Type B pancreatic cell (in vitro differentiated cells): ENCODE results near the gene HECW1. TPM values are rescaled to one million over a fixed set of nuclear protein-coding genes. Genes with fewer than 3 reads are reported as not detected.

Source experiments
- DNase-seq: peaks from one replicate; pipeline ENCODE4 v3.0.0; 2021; ENCODE audit warnings: mixed read lengths; ENCODE audit not compliant: unreplicated experiment; ENCODE audit errors: extremely low spot score
- H3K27ac Mint-ChIP-seq: 2 replicates; pipeline ENCODE4 v1.8.0; 2021; ENCODE audit warnings: mild to moderate bottlenecking, mixed read lengths
- H3K27me3 Mint-ChIP-seq: 2 replicates; pipeline ENCODE4 v1.8.0; 2021; ENCODE audit warnings: mixed read lengths
- H3K36me3 Mint-ChIP-seq: 2 replicates; pipeline ENCODE4 v1.8.0; 2021; ENCODE audit warnings: mixed read lengths
- H3K4me1 Mint-ChIP-seq: one replicate; pipeline ENCODE4 v1.8.0; 2021; ENCODE audit warnings: mixed read lengths; ENCODE audit not compliant: unreplicated experiment
- H3K4me3 Mint-ChIP-seq: 2 replicates; pipeline ENCODE4 v1.8.0; 2021; ENCODE audit warnings: mild to moderate bottlenecking, mixed read lengths
- H3K9me3 Mint-ChIP-seq: 2 replicates; pipeline ENCODE4 v1.8.0; 2021; ENCODE audit warnings: mixed read lengths
- CTCF ChIP-seq: fragments of 200-600 bp; sonication (generic); conservative IDR thresholded peaks from 2 replicates; pipeline ENCODE4 v1.5.0; 2021; ENCODE audit warnings: antibody characterized with exemption, mild to moderate bottlenecking
- total RNA-seq: library from RNA; stranded (reverse); gene quantifications from 2 replicates; pipeline ENCODE4 v1.2.1, GENCODE V29; 2021; ENCODE audit warnings: low replicate concordance

Gene HECW1
- total RNA-seq, 1 donor from 2014 or later, result 1.4 TPM

- Mint-ChIP-seq H3K36me3 (no peaks in the 10 kb centered on the region), H3K4me1 (peaks cover 4% of the 10 kb centered on the region), H3K27me3 (peaks cover 13% of the 10 kb centered on the region), H3K9me3 (no peaks in the 10 kb centered on the region), H3K4me3 (no peak overlapping the region), H3K27ac (no peak overlapping the region)
- no peak for TF ChIP-seq CTCF
- no peak for DNase-seq
Observed at GRCh38 chr7:43441231-43442130, 329.0 kb downstream of the HECW1 start.

GRCh38 chr7:43443381-43443780, 330.9 kb downstream of the HECW1 start:
- no peak for DNase-seq
- Mint-ChIP-seq H3K4me3 (no peak overlapping the region), H3K4me1 (no peaks in the 10 kb centered on the region), H3K27me3 (peaks cover 10% of the 10 kb centered on the region), H3K36me3 (no peaks in the 10 kb centered on the region), H3K27ac (no peak overlapping the region), H3K9me3 (no peaks in the 10 kb centered on the region)
- TF ChIP-seq CTCF, result no peak

- TF ChIP-seq CTCF, result no peak
- Mint-ChIP-seq H3K27me3 (peaks cover 10% of the 10 kb centered on the region), H3K27ac (no peak overlapping the region), H3K4me1 (no peaks in the 10 kb centered on the region), H3K9me3 (no peaks in the 10 kb centered on the region), H3K4me3 (no peak overlapping the region), H3K36me3 (no peaks in the 10 kb centered on the region)
- DNase-seq, result no peak
Observed at GRCh38 chr7:43444711-43445578, 332.5 kb downstream of the HECW1 start.

GRCh38 chr7:43449577-43449976, 337.1 kb downstream of the HECW1 start:
- H3K9me3 Mint-ChIP-seq, result no peaks in the 10 kb centered on the region
- no peaks in the 10 kb centered on the region for H3K4me1 Mint-ChIP-seq
- H3K27ac Mint-ChIP-seq, result no peak overlapping the region
- H3K27me3 Mint-ChIP-seq, result peaks cover 2% of the 10 kb centered on the region
- H3K4me3 Mint-ChIP-seq, result no peak overlapping the region
- no peak for DNase-seq
- no peak for TF ChIP-seq CTCF
- no peaks in the 10 kb centered on the region for H3K36me3 Mint-ChIP-seq

GRCh38 chr7:43450894-43451293, 338.4 kb downstream of the HECW1 start:
- H3K4me1 Mint-ChIP-seq, result peaks cover 6% of the 10 kb centered on the region

More at GRCh38 chr7:43450894-43451293, 338.4 kb downstream of the HECW1 start:
- no peak for TF ChIP-seq CTCF
- Mint-ChIP-seq H3K9me3 (no peaks in the 10 kb centered on the region), H3K27ac (no peak overlapping the region), H3K4me3 (no peak overlapping the region), H3K36me3 (no peaks in the 10 kb centered on the region), H3K27me3 (peaks cover 6% of the 10 kb centered on the region)
- DNase-seq, result no peak
